DND-41 (cell line): ENCODE results near the gene CLTCL1.

Experiments used
- EZH2 ChIP-seq: IDR thresholded peaks from 3 replicates; pipeline ENCODE4 v1.6.1; 2012; ENCODE audit warnings: borderline replicate concordance, low read depth, mild to moderate bottlenecking, moderate library complexity, low read length, inconsistent platforms; ENCODE audit not compliant: severe bottlenecking
- TF ChIP-seq, protein P1 (sequence below): IDR thresholded peaks from 2 replicates; pipeline ENCODE4 v1.5.1; 2012; ENCODE audit warnings: borderline replicate concordance, low read length, moderate library complexity, mild to moderate bottlenecking; ENCODE audit not compliant: poor library complexity, severe bottlenecking; ENCODE audit errors: extremely low read depth

DNA sequence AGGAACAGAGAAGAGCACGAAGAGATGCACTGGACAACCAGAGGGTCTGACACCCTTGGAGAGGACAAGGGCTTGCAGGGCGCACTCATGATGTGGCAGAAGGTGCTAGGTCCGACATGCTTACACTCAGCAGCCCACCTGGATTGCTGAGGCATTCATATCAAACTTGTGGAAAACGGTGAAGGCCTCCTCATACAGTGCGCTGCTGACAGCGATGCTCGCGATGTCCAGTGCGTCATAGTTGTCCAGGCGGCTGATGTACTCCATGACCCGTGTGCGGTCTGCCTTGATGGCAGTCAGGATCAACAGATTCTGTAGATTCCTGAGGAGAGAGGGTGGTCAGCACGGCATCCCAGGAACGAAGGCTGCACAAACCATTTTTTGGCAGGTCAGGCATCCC lies 81.3 kb downstream of the CLTCL1 start:
- TF ChIP-seq, protein P1, sequence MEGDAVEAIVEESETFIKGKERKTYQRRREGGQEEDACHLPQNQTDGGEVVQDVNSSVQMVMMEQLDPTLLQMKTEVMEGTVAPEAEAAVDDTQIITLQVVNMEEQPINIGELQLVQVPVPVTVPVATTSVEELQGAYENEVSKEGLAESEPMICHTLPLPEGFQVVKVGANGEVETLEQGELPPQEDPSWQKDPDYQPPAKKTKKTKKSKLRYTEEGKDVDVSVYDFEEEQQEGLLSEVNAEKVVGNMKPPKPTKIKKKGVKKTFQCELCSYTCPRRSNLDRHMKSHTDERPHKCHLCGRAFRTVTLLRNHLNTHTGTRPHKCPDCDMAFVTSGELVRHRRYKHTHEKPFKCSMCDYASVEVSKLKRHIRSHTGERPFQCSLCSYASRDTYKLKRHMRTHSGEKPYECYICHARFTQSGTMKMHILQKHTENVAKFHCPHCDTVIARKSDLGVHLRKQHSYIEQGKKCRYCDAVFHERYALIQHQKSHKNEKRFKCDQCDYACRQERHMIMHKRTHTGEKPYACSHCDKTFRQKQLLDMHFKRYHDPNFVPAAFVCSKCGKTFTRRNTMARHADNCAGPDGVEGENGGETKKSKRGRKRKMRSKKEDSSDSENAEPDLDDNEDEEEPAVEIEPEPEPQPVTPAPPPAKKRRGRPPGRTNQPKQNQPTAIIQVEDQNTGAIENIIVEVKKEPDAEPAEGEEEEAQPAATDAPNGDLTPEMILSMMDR = no peak
- no peak for TF ChIP-seq EZH2
